WERI-Rb-1 (cell line): Measurements from ENCODE around the gene ZFYVE1.

Experiments used
- DNase-seq: peaks from one replicate; pipeline ENCODE4 v3.0.0-alpha.2; 2020
- H3K27ac ChIP-seq: fragments of 250-450 bp; sonication (Bioruptor Pico); 2 replicates; pipeline ENCODE4 v1.5.1; 2020; ENCODE audit warnings: mild to moderate bottlenecking, moderate library complexity
- H3K27me3 ChIP-seq: fragments of 250-450 bp; sonication (Bioruptor Pico); 2 replicates; pipeline ENCODE4 v1.5.1; 2021; ENCODE audit warnings: mild to moderate bottlenecking, low read depth, moderate library complexity; ENCODE audit not compliant: insufficient read depth, severe bottlenecking
- H3K36me3 ChIP-seq: fragments of 250-450 bp; sonication (Bioruptor Pico); 2 replicates; pipeline ENCODE4 v1.5.1; 2020; ENCODE audit warnings: mild to moderate bottlenecking, moderate library complexity
- H3K4me3 ChIP-seq: 2 replicates; pipeline ENCODE4 v1.5.1; 2011; ENCODE audit warnings: low read depth, mild to moderate bottlenecking, control low read depth, low read length
- H3K9me3 ChIP-seq: fragments of 250-450 bp; sonication (Bioruptor Pico); 2 replicates; pipeline ENCODE4 v1.5.1; 2021; ENCODE audit warnings: mild to moderate bottlenecking, moderate library complexity; ENCODE audit not compliant: severe bottlenecking
- CTCF ChIP-seq: IDR thresholded peaks from 2 replicates; pipeline ENCODE4 v1.5.1; 2011; ENCODE audit warnings: low read depth, mild to moderate bottlenecking, control low read depth, inconsistent platforms, low read length

ZFYVE1 gene

GRCh38 chr14:72982146-72982708 is 44.7 kb downstream of the ZFYVE1 start:
- Histone ChIP-seq H3K27ac (no peak overlapping the region), H3K4me3 (no peak overlapping the region), H3K36me3 (peaks cover 8% of the 10 kb centered on the region), H3K27me3 (no peaks in the 10 kb centered on the region), H3K9me3 (no peaks in the 10 kb centered on the region)
- no peak for DNase-seq
- no peak for TF ChIP-seq CTCF

GRCh38 chr14:72980863-72981262 is 46.0 kb downstream of the ZFYVE1 start:
- no peak for DNase-seq
- Histone ChIP-seq H3K4me3 (no peak overlapping the region), H3K27ac (no peak overlapping the region), H3K36me3 (peaks cover 14% of the 10 kb centered on the region), H3K9me3 (no peaks in the 10 kb centered on the region), H3K27me3 (no peaks in the 10 kb centered on the region)
- TF ChIP-seq CTCF = no peak

DNA sequence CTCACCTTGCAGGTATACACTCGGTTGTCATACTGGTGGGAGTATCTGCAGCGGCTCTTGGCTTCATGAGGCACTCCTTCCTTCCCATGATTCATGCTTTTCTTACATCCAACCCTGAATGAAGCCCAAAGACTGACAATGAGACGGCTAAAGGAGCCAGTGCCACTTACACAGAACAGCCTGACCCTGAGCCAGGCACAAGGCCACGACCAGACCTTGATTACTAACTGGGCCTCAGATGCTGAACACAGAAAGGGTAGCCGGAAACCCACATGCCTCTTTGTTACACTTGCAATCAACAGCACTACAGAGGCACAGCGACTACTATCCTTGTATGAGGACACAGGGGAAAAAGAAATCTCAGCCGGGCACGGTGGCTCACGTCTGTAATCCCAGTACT is 48.0 kb downstream of the ZFYVE1 start:
- DNase-seq = no peak
- no peaks in the 10 kb centered on the region for H3K9me3 ChIP-seq
- peaks cover 30% of the 10 kb centered on the region for H3K36me3 ChIP-seq
- no peak overlapping the region for H3K4me3 ChIP-seq
- no peak overlapping the region for H3K27ac ChIP-seq
- H3K27me3 ChIP-seq = no peaks in the 10 kb centered on the region
- TF ChIP-seq CTCF = no peak

- peak; percentile 28; the same call in 1 of the 2 replicates for TF ChIP-seq CTCF
- H3K36me3 ChIP-seq = peaks cover 41% of the 10 kb centered on the region
- H3K9me3 ChIP-seq = no peaks in the 10 kb centered on the region
- DNase-seq = peak; percentile 38
- no peaks in the 10 kb centered on the region for H3K27me3 ChIP-seq
- no peak overlapping the region for H3K27ac ChIP-seq
- no peak overlapping the region for H3K4me3 ChIP-seq
Observed at GRCh38 chr14:72975770-72976169, 51.1 kb downstream of the ZFYVE1 start.

- Histone ChIP-seq H3K4me3 (no peak overlapping the region), H3K27me3 (no peaks in the 10 kb centered on the region), H3K27ac (no peak overlapping the region), H3K9me3 (no peaks in the 10 kb centered on the region), H3K36me3 (peaks cover 44% of the 10 kb centered on the region)
- TF ChIP-seq CTCF = no peak
- no peak for DNase-seq
Observed at GRCh38 chr14:72974661-72975060, 52.2 kb downstream of the ZFYVE1 start.

DNA sequence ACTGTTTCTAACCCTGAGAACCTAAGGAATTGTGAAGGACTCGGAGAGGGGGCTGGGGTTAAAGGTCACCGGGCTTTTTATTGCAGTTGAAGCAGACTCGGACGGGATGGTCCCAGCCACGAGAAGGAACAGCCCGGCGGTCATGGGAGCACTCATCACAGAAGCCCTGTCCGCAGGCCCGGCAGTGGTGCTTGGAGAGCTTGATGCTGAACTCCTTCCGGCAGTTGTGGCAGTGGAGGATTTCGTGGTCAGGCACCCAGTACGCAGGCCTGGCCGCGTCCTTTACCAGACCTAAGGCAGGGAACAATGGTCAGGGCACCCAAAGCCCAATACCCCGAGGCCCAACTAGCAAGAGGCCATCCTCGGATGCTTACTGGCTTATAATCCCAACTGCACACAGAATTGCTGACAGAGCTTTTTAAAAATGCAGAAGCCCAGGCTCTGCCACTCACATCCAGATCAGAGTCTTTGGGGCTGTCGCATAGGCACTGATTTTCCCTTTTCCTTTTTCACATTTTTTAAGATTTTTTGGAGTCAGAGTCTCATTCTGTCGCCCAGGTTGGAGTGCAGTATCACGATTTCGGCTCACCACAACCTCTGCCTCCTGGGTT is 56.0 kb downstream of the ZFYVE1 start:
- Histone ChIP-seq H3K36me3 (peaks cover 38% of the 10 kb centered on the region), H3K9me3 (no peaks in the 10 kb centered on the region), H3K4me3 (no peak overlapping the region), H3K27me3 (no peaks in the 10 kb centered on the region), H3K27ac (no peak overlapping the region)
- no peak for TF ChIP-seq CTCF
- no peak for DNase-seq
